Activated CD8-positive, alpha-beta T cell treated with anti-CD3 and anti-CD28 coated beads, Interleukin-2, amount 10 ng/mL, durations not matched to agents 7 days and 5 days (primary cell): Measurements from ENCODE around the gene UBQLN1. TPM values are rescaled to one million over a fixed set of nuclear protein-coding genes. Genes with fewer than 3 reads are reported as not detected.

Source experiments
- ATAC-seq: fragments of 150-1000 bp; cut with Tn5 transposase; one replicate; pipeline ENCODE4 v1.10.0; 2021; ENCODE audit warnings: moderate library complexity
- CTCF ChIA-PET: fragments of 350-600 bp; sonication (Branson Sonifier 250); formaldehyde crosslinking; loops from one replicate; lab custom pipeline; 2021; ENCODE audit warnings: antibody characterized with exemption; lab: Charles Lee
- POLR2A ChIA-PET: fragments of 350-600 bp; sonication (Branson Sonifier 250); formaldehyde crosslinking; loops from one replicate; lab custom pipeline; 2021; ENCODE audit warnings: antibody characterized with exemption; lab: Charles Lee
- DNase-seq: peaks from one replicate; pipeline ENCODE4 v3.0.0-alpha.2; 2020
- H3K27ac Mint-ChIP-seq: one replicate; pipeline ENCODE4 v1.8.0; 2021; ENCODE audit warnings: mild to moderate bottlenecking, mixed read lengths
- H3K27me3 Mint-ChIP-seq: one replicate; pipeline ENCODE4 v1.8.0; 2021; ENCODE audit warnings: low read depth, mixed read lengths
- H3K36me3 Mint-ChIP-seq: one replicate; pipeline ENCODE4 v1.8.0; 2021; ENCODE audit warnings: low read depth, mixed read lengths
- H3K4me1 Mint-ChIP-seq: one replicate; pipeline ENCODE4 v1.8.0; 2021; ENCODE audit warnings: low read depth, mixed read lengths
- H3K4me3 Mint-ChIP-seq: one replicate; pipeline ENCODE4 v1.8.0; 2021; ENCODE audit warnings: mild to moderate bottlenecking, mixed read lengths
- H3K9me3 Mint-ChIP-seq: one replicate; pipeline ENCODE4 v1.8.0; 2022; ENCODE audit warnings: mixed read lengths; ENCODE audit not compliant: insufficient read depth
- total RNA-seq, 2 experiments: library from RNA; stranded (reverse); gene quantifications; one replicate each; pipeline ENCODE4 v1.2.3, GENCODE V29; 2021

The UBQLN1 gene
- total RNA-seq, 2 experiments from 2014 or later, result 95.8 to 98.2 TPM

- ATAC-seq, result peak; percentile 19
- Mint-ChIP-seq H3K27me3 (no peaks in the 10 kb centered on the region), H3K4me3 (no peak overlapping the region), H3K9me3 (no peaks in the 10 kb centered on the region), H3K4me1 (peaks cover 33% of the 10 kb centered on the region), H3K27ac (peak overlapping the region; percentile 11), H3K36me3 (peaks cover 14% of the 10 kb centered on the region)
- DNase-seq, result no peak
- CTCF ChIA-PET, result interaction anchor here (0.9 to 1.7 kb wide), 4 partner anchors 11 to 68 kb away, joined by 3 to 5 read pairs (median 4); no protein-coding TSS in a partner anchor
- POLR2A ChIA-PET, result interaction anchor here (0.7 to 1.4 kb wide), 2 partner anchors 9 to 19 kb away, joined by 3 to 9 read pairs; partner anchors contain the start of gene UBQLN1
These were observed 18.8 kb downstream of the UBQLN1 start for GRCh38 chr9:83688921-83689320.

DNA sequence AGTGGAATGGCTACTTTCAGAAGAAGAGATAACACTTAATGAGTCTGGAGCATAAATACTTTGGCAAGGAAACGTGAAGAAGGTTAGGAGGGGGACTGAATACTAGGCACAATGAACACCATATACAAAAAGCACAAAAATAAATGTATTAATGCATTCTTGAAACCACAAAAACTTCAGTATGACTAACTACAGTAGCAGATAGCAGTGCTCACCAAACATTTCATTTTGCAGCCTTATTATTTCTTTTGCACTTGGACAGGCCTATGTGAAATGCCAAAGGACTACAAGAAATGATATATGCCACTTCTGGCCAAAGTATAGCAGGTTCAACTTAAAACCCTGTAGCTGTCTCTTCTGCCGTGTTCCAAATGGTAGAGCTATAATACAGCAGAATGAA is 26.3 kb downstream of the UBQLN1 start:
- ChIA-PET CTCF (interaction anchor here (0.9 to 1.8 kb wide), 2 partner anchors 16 to 18 kb away, joined by 3 to 4 read pairs; no protein-coding TSS in a partner anchor), POLR2A (no interaction called here)
- Mint-ChIP-seq H3K4me3 (no peak overlapping the region), H3K4me1 (peaks cover 14% of the 10 kb centered on the region), H3K9me3 (no peaks in the 10 kb centered on the region), H3K27me3 (no peaks in the 10 kb centered on the region), H3K27ac (no peak overlapping the region), H3K36me3 (peaks cover 49% of the 10 kb centered on the region)
- ATAC-seq, result no peak
- DNase-seq, result no peak

GRCh38 chr9:83680233-83680632 is 27.5 kb downstream of the UBQLN1 start:
- ChIA-PET CTCF (interaction anchor here (0.8 to 1.8 kb wide), 2 partner anchors 19 to 26 kb away, joined by 3 to 4 read pairs; no protein-coding TSS in a partner anchor), POLR2A (interaction anchor here (1.9 kb wide), 1 partner anchor 27 kb away, joined by 9 read pairs; the partner anchor contains the start of gene UBQLN1)
- ATAC-seq, result no peak
- H3K4me3 Mint-ChIP-seq, result no peak overlapping the region
- H3K27ac Mint-ChIP-seq, result no peak overlapping the region
- peaks cover 55% of the 10 kb centered on the region for H3K36me3 Mint-ChIP-seq
- no peaks in the 10 kb centered on the region for H3K9me3 Mint-ChIP-seq
- H3K27me3 Mint-ChIP-seq, result no peaks in the 10 kb centered on the region
- peaks cover 14% of the 10 kb centered on the region for H3K4me1 Mint-ChIP-seq
- DNase-seq, result no peak

GRCh38 chr9:83677596-83677995 is 30.2 kb downstream of the UBQLN1 start:
- Mint-ChIP-seq H3K27ac (no peak overlapping the region), H3K36me3 (peaks cover 70% of the 10 kb centered on the region)
- CTCF ChIA-PET, result interaction anchor here (2.5 kb wide), 1 partner anchor 31 kb away, joined by 7 read pairs; the partner anchor contains the start of gene UBQLN1

GRCh38 chr9:83675466-83675865 is 32.3 kb downstream of the UBQLN1 start:
- no peaks in the 10 kb centered on the region for H3K9me3 Mint-ChIP-seq
- CTCF ChIA-PET, result interaction anchor here (0.7 to 1.5 kb wide), 3 partner anchors 10 to 640 kb away, joined by 3 read pairs; no protein-coding TSS in a partner anchor
- H3K4me1 Mint-ChIP-seq, result peaks cover 7% of the 10 kb centered on the region

More at GRCh38 chr9:83677596-83677995, 30.2 kb downstream of the UBQLN1 start:
- no peak overlapping the region for H3K4me3 Mint-ChIP-seq
- POLR2A ChIA-PET, result no interaction called here
- ATAC-seq (no peak), DNase-seq (no peak)
- peaks cover 14% of the 10 kb centered on the region for H3K4me1 Mint-ChIP-seq
- no peaks in the 10 kb centered on the region for H3K9me3 Mint-ChIP-seq
- H3K27me3 Mint-ChIP-seq, result no peaks in the 10 kb centered on the region

DNA sequence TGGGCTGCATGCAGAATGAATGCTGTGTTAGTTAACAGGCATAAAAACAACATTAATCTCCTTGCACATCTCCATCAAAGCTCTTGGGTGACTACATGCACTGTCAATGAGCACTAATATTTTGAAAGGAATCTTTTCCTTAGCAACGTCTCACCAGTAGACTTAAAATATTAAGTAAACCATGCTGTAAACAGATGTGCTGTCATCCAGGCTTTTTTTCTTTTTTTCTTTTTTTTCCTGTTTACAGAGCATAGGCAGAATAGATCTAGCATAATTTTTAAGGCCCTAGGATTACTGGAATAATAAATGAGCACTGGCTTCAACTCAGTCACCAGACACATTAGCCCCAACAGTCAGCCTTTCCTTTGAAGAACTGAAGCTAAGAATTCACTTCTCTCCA is 36.3 kb downstream of the UBQLN1 start:
- H3K27ac Mint-ChIP-seq, result no peak overlapping the region
- no peaks in the 10 kb centered on the region for H3K27me3 Mint-ChIP-seq
- no peaks in the 10 kb centered on the region for H3K9me3 Mint-ChIP-seq
- peaks cover 57% of the 10 kb centered on the region for H3K36me3 Mint-ChIP-seq
- H3K4me1 Mint-ChIP-seq, result peaks cover 6% of the 10 kb centered on the region
- H3K4me3 Mint-ChIP-seq, result no peak overlapping the region
- ATAC-seq, result no peak
- POLR2A ChIA-PET, result no interaction called here
- DNase-seq, result no peak
- CTCF ChIA-PET, result interaction anchor here (1.0 kb wide), 1 partner anchor 17 kb away, joined by 3 read pairs; no protein-coding TSS in a partner anchor

More at GRCh38 chr9:83675466-83675865, 32.3 kb downstream of the UBQLN1 start:
- H3K4me3 Mint-ChIP-seq, result no peak overlapping the region
- POLR2A ChIA-PET, result no interaction called here
- ATAC-seq (no peak), DNase-seq (no peak)
- H3K36me3 Mint-ChIP-seq, result peaks cover 70% of the 10 kb centered on the region
- H3K27ac Mint-ChIP-seq, result no peak overlapping the region
- no peaks in the 10 kb centered on the region for H3K27me3 Mint-ChIP-seq

DNA sequence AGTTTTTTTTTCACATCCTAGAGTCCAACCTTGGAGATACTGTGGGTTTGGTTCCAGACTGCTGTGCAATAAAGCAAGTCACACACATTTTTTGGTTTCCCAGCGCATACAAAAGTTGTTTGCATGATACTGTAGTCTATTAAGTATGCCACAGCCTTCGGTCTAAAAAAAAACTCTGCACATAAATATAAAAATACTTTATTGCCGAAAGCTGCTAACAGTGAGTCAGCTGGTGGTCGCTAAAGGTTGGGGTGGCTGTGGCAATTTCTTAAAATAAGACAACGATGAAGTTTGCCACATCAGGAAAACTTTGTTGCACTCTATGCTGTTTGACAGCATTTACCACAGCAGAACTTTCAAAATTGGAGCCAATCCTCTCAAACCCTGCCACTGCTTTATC is 37.4 kb downstream of the UBQLN1 start:
- no peak for DNase-seq
- no peak overlapping the region for H3K4me3 Mint-ChIP-seq
- peaks cover 14% of the 10 kb centered on the region for H3K4me1 Mint-ChIP-seq
- CTCF ChIA-PET, result interaction anchor here (0.8 kb wide), 1 partner anchor 689 kb away, joined by 3 read pairs; no protein-coding TSS in a partner anchor
- no peaks in the 10 kb centered on the region for H3K27me3 Mint-ChIP-seq
- H3K36me3 Mint-ChIP-seq, result peaks cover 63% of the 10 kb centered on the region
- ATAC-seq, result no peak
- H3K9me3 Mint-ChIP-seq, result no peaks in the 10 kb centered on the region
- no peak overlapping the region for H3K27ac Mint-ChIP-seq
- POLR2A ChIA-PET, result no interaction called here

DNA sequence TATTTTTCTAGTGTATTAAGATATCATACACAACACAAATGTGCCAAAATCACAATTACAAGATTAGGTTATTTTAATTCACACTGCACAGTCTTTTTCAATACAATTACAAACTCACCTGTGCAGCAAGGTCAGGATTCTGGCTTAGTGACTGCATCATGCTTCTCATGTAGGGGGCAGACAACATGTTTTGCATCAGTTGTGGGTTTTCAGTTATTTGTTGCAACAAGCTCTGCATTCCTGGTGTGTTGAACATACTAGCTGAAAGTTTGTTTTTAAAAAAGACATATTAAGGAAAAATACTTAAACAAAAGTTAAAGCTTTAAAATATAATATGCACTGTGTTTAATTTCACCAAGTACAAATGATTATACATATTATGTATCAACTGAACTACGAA is 38.7 kb downstream of the UBQLN1 start:
- DNase-seq, result no peak
- peaks cover 12% of the 10 kb centered on the region for H3K4me1 Mint-ChIP-seq
- ATAC-seq, result no peak
- ChIA-PET CTCF (no interaction called here), POLR2A (no interaction called here)
- H3K27me3 Mint-ChIP-seq, result no peaks in the 10 kb centered on the region
- no peak overlapping the region for H3K27ac Mint-ChIP-seq
- H3K4me3 Mint-ChIP-seq, result no peak overlapping the region
- peaks cover 60% of the 10 kb centered on the region for H3K36me3 Mint-ChIP-seq
- H3K9me3 Mint-ChIP-seq, result no peaks in the 10 kb centered on the region

DNA sequence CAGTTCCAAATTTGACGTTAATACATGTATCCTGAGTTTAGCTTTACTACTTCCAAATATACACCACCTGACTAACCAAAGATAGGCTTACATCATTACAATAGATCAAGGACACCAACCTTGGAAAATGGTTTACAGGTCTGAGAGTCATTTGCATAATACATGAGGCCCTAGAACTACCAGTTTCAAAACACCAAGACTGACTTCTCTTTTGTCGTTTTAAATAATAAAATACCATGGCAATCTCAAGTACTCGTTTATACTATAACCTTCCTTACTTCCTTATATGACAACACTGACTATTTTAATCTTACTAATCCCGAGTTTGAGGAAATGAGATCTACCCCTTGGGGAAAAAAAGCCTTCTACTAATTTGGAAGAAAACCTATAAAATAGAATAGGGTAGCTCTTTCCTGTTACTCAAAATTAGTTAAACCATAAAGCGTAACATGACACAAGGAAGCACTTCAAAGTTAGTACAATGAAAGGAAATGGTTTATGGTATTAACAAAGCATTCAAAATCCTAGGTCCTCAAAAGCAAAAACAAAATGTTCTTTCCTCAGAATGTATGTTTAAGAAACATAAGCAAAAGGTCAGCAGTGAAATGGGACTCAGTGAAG is 42.1 kb downstream of the UBQLN1 start:
- POLR2A ChIA-PET, result interaction anchor here (2.1 kb wide), 1 partner anchor 42 kb away, joined by 8 read pairs; the partner anchor contains the start of gene UBQLN1
- H3K27ac Mint-ChIP-seq, result peak overlapping the region; percentile 56
- CTCF ChIA-PET, result interaction anchor here (0.7 to 2.6 kb wide), 6 partner anchors 9 to 330 kb away, joined by 3 to 14 read pairs (median 3); partner anchors contain the start of gene UBQLN1
- H3K4me1 Mint-ChIP-seq, result peaks cover 12% of the 10 kb centered on the region
- no peaks in the 10 kb centered on the region for H3K27me3 Mint-ChIP-seq
- DNase-seq (no peak), ATAC-seq (no peak)
- H3K9me3 Mint-ChIP-seq, result no peaks in the 10 kb centered on the region
- H3K36me3 Mint-ChIP-seq, result peaks cover 51% of the 10 kb centered on the region
- no peak overlapping the region for H3K4me3 Mint-ChIP-seq

DNA sequence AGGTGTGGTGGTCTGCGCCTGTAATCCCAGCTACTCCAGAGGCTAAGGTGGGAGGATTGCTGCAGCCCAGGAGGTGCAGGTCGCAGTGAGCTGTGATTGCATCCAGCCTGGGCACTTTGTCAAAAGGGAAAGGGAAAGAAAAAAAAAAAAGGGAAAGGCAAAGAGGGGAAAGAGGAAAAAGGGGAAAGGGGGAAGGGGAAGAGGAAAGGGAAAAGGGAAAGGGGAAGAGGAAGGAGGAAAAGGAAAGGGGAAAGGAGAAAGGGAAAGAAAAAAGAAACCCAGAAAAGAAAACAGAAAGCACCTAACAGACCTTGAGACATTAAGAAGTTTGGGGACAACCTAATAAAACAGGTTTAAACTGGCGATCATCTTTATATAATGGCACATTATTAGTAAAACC is 44.8 kb downstream of the UBQLN1 start:
- no peaks in the 10 kb centered on the region for H3K27me3 Mint-ChIP-seq
- H3K9me3 Mint-ChIP-seq, result no peaks in the 10 kb centered on the region
- peaks cover 12% of the 10 kb centered on the region for H3K4me1 Mint-ChIP-seq
- H3K36me3 Mint-ChIP-seq, result peaks cover 48% of the 10 kb centered on the region
- DNase-seq (no peak), ATAC-seq (no peak)
- H3K4me3 Mint-ChIP-seq, result no peak overlapping the region
- CTCF ChIA-PET, result no interaction called here
- POLR2A ChIA-PET, result no interaction called here
- H3K27ac Mint-ChIP-seq, result no peak overlapping the region

DNA sequence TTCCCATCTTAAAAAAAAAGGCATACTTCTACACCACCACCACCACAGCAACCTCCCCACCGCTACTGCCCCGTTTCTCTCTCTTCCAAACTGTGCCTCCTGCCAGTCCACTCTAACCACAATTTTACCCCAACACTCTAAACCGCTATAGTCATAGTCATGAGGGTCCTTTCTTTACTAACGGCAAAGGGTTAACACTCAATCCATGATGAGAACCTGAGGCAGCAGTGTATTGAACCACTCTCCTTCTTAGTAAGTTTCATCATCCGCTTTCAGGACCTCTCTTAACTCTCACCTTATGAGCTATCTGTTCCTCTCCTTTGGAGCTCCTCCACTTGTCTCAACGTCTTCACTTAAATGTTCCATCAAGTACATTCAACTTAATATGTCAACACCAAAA is 50.8 kb downstream of the UBQLN1 start:
- ATAC-seq (no peak), DNase-seq (no peak)
- POLR2A ChIA-PET, result interaction anchor here (0.7 kb wide), 1 partner anchor 17 kb away, joined by 3 read pairs; no protein-coding TSS in a partner anchor
- H3K4me1 Mint-ChIP-seq, result peaks cover 6% of the 10 kb centered on the region
- no peak overlapping the region for H3K4me3 Mint-ChIP-seq
- CTCF ChIA-PET, result interaction anchor here (1.5 kb wide), 1 partner anchor 9 kb away, joined by 5 read pairs; no protein-coding TSS in a partner anchor
- no peaks in the 10 kb centered on the region for H3K9me3 Mint-ChIP-seq
- H3K27ac Mint-ChIP-seq, result no peak overlapping the region
- H3K36me3 Mint-ChIP-seq, result peaks cover 42% of the 10 kb centered on the region
- no peaks in the 10 kb centered on the region for H3K27me3 Mint-ChIP-seq
